ENCODE measurements around the gene TCF25.
"Not testable (repeated sequence)": the region's sequence is repeated elsewhere in the genome, so short reads cannot be mapped to it uniquely, and the experiment has no call there.

The TCF25 gene

DNA sequence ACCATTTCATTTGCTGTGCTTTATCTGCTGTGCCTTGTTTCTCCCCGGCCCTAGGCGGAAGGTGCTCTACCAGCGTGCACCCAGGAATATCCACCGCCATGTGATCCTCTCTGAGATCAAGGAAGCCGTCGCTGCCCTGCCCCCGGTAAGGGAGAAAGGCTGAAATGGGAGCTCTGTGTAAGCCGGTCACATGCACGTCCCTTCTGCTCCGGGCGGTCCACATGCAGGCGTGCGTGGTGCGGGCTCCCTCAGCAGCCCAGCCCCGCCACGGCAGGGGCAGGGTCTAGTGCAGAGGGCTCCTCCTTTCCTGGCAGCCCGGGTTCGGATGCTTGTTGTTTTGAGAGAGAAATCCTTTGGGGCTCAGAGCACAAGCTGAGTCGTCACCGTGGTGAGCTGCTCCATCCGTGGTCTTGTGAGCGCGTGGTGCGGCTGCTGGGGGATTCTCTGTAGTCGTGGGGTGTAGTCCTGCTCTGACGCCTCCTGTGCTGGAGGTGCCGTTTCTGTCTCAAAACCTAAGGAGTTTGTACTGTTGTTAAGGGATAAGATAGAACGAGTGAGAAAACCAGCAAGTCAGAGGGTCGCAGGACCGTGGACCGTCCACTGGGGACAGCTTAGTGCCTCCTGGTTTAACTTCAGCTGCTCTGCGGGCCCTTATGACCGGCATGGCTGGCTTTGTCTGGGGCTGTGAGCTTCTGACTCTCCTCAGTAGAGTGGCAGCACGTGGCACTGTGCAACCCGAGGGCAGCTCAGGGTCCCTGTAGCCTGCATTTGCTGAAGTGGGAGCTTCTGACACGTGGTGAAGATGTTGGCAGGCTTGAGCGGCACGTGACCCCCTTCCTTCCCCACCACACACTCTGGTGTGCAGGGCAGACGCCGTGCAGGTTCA lies 33.0 kb downstream of the TCF25 start:
- DNase-seq, result no peak

- DNase-seq, result no peak
Observed at GRCh38 chr16:89907055-89907814, 33.8 kb downstream of the TCF25 start.

DNA sequence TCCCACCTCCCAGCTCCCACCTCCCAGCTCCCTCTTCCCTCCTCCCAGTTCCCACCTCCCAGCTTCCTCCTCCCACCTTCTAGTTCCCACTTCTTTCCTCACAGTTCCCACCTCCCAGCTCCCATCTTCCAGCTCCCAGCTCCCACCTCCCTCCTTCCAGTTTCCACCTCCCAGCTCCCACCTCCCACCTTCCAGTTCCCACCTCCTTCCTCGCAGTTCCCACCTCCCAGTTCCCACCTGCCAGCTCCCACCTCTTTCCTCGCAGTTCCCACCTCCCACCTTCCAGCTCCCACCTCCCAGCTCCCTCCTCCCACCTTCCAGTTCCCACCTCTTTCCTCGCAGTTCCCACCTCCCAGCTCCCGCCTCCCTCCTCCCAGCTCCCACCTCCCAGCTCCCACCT lies 34.8 kb downstream of the TCF25 start:
- no peak for DNase-seq

DNA sequence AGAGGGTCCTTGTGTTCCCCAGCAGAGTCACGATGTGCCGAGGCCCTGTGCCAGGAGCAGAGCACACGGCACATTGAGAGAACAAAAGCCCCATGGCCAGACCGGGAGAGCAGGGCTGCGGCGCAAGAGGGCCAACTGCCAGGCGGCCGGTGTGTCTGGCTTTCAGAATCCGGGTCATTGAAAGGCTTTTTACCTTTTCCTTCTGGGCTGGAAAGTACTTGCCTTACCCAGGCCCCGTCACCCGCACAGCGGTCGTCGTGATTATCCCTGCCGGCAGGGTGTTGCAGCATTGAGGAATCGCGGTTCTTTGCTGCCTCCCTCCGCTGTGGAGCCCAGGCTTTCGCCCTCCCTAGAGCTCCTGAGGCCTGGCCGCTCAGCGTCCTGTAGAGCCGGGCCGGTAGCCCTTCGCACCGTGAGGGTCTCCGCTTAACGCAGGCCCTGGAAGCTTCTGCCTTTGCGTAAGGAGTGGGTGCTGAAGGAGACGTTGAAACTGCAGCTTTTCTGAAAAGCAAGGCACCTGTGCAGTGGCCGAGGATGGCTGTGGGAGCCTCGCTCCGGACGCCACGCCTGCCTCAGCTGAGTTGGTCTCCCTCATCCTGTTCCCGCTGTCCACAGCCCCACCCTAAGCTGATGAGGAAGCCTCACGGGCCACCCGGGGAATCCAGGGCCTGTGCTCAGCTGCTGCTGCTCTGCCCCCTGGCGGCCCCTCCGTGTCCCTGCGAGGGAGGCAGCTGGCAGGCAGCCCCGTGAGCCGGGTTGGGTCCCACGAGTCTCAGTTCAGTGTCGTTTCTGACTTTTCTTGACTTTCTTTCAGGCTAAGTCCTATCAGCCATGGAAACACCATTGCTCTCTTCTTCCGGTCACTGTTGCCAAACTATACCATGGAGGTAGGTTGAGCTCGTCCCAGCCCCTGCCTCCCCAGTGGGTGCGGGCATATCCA lies 36.7 kb downstream of the TCF25 start:
- DNase-seq, result no peak

GRCh38 chr16:89910717-89911354 lies 37.4 kb downstream of the TCF25 start:
- no peak for DNase-seq

DNA sequence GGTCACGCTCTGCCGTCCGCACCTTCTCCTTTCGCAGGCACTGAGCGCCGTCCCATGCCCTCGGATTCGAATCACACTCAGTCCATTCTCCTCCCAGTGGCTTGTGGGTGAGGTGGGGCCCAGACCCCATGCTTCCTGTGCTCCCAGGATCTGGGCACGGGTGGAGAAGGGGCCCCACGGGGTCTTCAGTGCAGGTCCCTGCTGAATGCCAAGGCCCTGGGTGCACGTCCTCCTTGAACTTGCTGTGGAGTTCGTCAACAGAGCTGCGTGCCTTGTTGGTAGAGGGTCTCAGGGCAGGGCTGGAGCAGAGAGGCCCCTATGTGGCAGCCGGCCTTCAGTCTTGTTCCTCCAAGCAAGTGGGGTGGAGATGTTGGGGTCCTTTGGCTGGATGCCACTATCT lies 38.0 kb downstream of the TCF25 start:
- DNase-seq, result no peak

GRCh38 chr16:89912143-89912542 lies 38.8 kb downstream of the TCF25 start:
- DNase-seq, result no peak

DNA sequence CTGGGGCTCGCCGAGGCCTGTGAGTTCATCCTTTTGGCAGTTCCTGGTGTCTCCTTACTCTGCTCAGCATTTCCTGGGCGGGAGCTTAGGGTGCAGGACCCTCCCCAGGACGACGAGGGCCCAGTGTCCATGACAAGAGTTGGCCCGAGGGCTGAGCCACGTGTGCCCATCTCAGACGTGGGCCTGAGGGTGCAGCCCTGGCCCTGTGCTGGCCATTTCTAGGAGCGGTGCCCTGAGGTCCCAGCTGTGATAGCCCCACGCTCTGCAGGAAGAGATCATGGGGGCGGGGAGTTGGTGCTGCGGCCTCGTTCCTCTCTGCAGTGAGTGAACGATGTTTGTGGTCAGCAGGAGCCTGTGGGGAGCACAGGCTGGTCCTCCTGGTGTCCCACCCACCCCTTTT lies 39.2 kb downstream of the TCF25 start:
- DNase-seq, result no peak

DNA sequence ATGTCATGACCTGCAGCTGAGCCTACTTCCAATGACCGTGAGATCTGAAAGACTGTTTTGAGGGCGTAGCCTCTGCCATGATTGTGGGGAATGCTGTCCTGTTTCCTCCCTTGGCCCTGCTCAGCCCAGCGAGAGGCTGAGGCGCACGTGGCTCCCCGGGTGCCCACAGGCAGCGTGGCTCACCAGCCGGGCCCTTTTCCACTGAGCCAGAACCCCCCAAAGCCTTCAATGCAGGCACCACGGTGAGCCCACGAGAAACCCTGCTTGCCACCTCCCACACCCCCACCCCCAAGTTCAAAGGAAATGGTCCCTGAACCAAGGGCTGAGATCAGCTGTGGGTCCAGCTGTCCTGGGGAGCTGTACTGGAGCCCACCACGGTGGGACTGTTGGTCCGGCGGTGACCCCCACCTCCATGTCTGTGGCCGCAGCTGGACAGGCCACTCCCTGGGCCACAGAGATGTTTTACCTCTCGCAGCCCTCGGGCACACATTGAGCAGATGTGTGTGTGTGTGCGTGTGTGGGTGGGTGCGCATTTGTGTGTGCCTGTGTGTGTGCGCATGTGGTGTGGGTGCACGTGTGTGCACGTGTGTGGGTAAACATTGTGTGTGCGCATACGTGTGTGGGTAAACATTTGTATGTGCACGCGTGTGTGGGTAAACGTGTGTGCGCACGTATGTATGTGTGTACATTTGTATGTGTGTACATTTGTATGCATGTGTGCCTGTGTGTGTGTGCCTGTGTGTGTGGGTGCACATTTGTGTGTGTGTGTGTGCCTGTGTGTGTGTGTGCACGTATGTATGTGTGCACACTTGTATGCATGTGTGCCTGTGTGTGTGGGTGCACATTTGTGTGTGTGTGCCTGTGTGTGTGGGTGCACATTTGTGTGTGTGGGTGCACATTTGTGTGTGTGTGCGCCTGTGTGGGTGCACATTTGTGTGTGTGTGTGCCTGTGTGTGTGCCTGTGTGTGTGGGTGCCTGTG lies 40.3 kb downstream of the TCF25 start:
- no peak for DNase-seq

DNA sequence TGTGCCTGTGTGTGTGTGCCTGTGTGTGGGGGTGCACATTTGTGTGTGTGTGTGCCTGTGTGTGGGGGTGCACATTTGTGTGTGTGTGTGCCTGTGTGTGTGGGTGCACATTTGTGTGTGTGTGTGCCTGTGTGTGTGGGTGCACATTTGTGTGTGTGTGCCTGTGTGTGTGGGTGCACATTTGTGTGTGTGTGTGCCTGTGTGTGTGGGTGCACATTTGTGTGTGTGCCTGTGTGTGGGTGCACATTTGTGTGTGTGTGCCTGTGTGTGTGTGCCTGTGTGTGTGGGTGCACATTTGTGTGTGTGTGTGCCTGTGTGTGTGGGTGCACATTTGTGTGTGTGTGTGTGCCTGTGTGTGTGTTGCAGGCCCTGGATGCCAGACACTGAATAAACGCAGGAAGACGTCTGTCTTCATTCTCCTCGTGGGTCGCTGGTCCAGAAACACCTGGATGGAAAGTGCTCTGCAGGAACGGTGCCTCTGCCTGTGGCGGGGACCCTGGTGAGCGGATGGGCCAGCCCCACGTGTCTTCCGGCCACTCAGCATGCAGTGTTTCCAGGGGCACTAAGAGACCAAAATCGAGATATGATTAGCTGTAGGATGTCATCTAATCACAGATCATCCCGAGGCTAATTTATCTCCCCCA lies 41.4 kb downstream of the TCF25 start:
- DNase-seq, result not testable (repeated sequence)

- no peak for DNase-seq
Observed at GRCh38 chr16:89915303-89916232, 42.2 kb downstream of the TCF25 start.

- peak; percentile 31 for DNase-seq
Observed at GRCh38 chr16:89917773-89918452, 44.5 kb downstream of the TCF25 start.

- DNase-seq, result no peak
Observed at GRCh38 chr16:89918453-89919347, 45.3 kb downstream of the TCF25 start, which contains the start of gene MC1R. Gene MC1R (plus strand): TSS chr16:89918862. CDS start chr16:89919259, 397 bp downstream.

DNA sequence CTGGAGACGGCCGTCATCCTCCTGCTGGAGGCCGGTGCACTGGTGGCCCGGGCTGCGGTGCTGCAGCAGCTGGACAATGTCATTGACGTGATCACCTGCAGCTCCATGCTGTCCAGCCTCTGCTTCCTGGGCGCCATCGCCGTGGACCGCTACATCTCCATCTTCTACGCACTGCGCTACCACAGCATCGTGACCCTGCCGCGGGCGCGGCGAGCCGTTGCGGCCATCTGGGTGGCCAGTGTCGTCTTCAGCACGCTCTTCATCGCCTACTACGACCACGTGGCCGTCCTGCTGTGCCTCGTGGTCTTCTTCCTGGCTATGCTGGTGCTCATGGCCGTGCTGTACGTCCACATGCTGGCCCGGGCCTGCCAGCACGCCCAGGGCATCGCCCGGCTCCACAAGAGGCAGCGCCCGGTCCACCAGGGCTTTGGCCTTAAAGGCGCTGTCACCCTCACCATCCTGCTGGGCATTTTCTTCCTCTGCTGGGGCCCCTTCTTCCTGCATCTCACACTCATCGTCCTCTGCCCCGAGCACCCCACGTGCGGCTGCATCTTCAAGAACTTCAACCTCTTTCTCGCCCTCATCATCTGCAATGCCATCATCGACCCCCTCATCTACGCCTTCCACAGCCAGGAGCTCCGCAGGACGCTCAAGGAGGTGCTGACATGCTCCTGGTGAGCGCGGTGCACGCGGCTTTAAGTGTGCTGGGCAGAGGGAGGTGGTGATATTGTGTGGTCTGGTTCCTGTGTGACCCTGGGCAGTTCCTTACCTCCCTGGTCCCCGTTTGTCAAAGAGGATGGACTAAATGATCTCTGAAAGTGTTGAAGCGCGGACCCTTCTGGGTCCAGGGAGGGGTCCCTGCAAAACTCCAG lies 46.4 kb downstream of the TCF25 start:
- no peak for DNase-seq

GRCh38 chr16:89920723-89921122 lies 47.3 kb downstream of the TCF25 start:
- no peak for DNase-seq

- DNase-seq, result no peak
Observed at GRCh38 chr16:89921131-89921701, 47.8 kb downstream of the TCF25 start.
